GM21526 (cell line): ENCODE results near the gene SORCS2.
A peak's percentile ranks its signal among the peaks of the same experiment; 100 is the strongest.

Experiments used
- ATAC-seq: cut with Tn5 transposase; IDR thresholded peaks from one replicate; pipeline ENCODE4 v1.9.1; 2021; ENCODE audit warnings: moderate library complexity; ENCODE audit not compliant: unreplicated experiment, low FRiP score

SORCS2 gene

GRCh38 chr4:7755561-7755960 lies 563.2 kb downstream of the SORCS2 start:
- ATAC-seq: no peak

- no peak for ATAC-seq
These were observed 563.7 kb downstream of the SORCS2 start for GRCh38 chr4:7756071-7756470.

- ATAC-seq: no peak
These were observed 564.4 kb downstream of the SORCS2 start for GRCh38 chr4:7756561-7757355.

GRCh38 chr4:7757501-7758471 lies 565.4 kb downstream of the SORCS2 start:
- ATAC-seq: no peak

- ATAC-seq: no peak
These were observed 566.1 kb downstream of the SORCS2 start for GRCh38 chr4:7758476-7758875.

GRCh38 chr4:7759216-7759615 lies 566.9 kb downstream of the SORCS2 start:
- no peak for ATAC-seq

GRCh38 chr4:7759635-7760034 lies 567.3 kb downstream of the SORCS2 start:
- no peak for ATAC-seq

GRCh38 chr4:7760228-7760627 lies 567.9 kb downstream of the SORCS2 start:
- no peak for ATAC-seq

- no peak for ATAC-seq
These were observed 568.4 kb downstream of the SORCS2 start for GRCh38 chr4:7760706-7761105.

GRCh38 chr4:7761312-7761711 lies 569.0 kb downstream of the SORCS2 start:
- no peak for ATAC-seq

- peak; percentile 64 for ATAC-seq
These were observed 569.4 kb downstream of the SORCS2 start for GRCh38 chr4:7761720-7762119.

GRCh38 chr4:7762376-7763030 lies 570.2 kb downstream of the SORCS2 start:
- ATAC-seq: no peak

- ATAC-seq: no peak
These were observed 570.8 kb downstream of the SORCS2 start for GRCh38 chr4:7763106-7763505.

GRCh38 chr4:7763788-7764187 lies 571.5 kb downstream of the SORCS2 start:
- ATAC-seq: no peak

- ATAC-seq: no peak
These were observed 572.1 kb downstream of the SORCS2 start for GRCh38 chr4:7764466-7764865.

GRCh38 chr4:7765666-7766065 lies 573.3 kb downstream of the SORCS2 start:
- no peak for ATAC-seq

- no peak for ATAC-seq
These were observed 573.7 kb downstream of the SORCS2 start for GRCh38 chr4:7766086-7766485.

- ATAC-seq: no peak
These were observed 574.5 kb downstream of the SORCS2 start for GRCh38 chr4:7766661-7767345.

- no peak for ATAC-seq
These were observed 575.2 kb downstream of the SORCS2 start for GRCh38 chr4:7767526-7767925.

- ATAC-seq: no peak
These were observed 575.6 kb downstream of the SORCS2 start for GRCh38 chr4:7767966-7768365.
